CD8-positive, alpha-beta memory T cell (primary cell): ENCODE measurements around the gene TP73. TPM values are rescaled to one million over a fixed set of nuclear protein-coding genes. Genes with fewer than 3 reads are reported as not detected.

Experiments
- CTCF ChIA-PET: fragments of 350-600 bp; sonication (Branson Sonifier 250); formaldehyde crosslinking; loops from one replicate; lab custom pipeline; 2021; ENCODE audit warnings: antibody characterized with exemption; lab: Charles Lee
- POLR2A ChIA-PET: fragments of 350-600 bp; sonication (Branson Sonifier 250); formaldehyde crosslinking; loops from one replicate; lab custom pipeline; 2021; ENCODE audit warnings: antibody characterized with exemption; lab: Charles Lee
- DNase-seq, 5 donors: peaks; one replicate each; pipeline versions ENCODE4 v3.0.0 to v3.0.0-alpha.2; 2020 to 2022; ENCODE audit warnings: mixed read lengths in 1 of 5
- H3K27ac ChIP-seq: one replicate; pipeline ENCODE4 v1.7.0; 2013; ENCODE audit warnings: low read depth, mild to moderate bottlenecking, low read length, moderate library complexity
- H3K27me3 ChIP-seq: 2 replicates; pipeline ENCODE4 v1.7.0; 2013; ENCODE audit warnings: low read length, mild to moderate bottlenecking; ENCODE audit not compliant: insufficient read depth, poor library complexity, severe bottlenecking
- H3K36me3 ChIP-seq: 2 replicates; pipeline ENCODE4 v1.7.0; 2013; ENCODE audit warnings: mild to moderate bottlenecking, low read length, moderate library complexity; ENCODE audit not compliant: insufficient read depth
- H3K4me1 ChIP-seq: 2 replicates; pipeline ENCODE4 v1.7.0; 2013; ENCODE audit warnings: mild to moderate bottlenecking, low read length, moderate library complexity; ENCODE audit not compliant: insufficient read depth
- H3K4me3 ChIP-seq: 2 replicates; pipeline ENCODE4 v1.7.0; 2013; ENCODE audit warnings: mild to moderate bottlenecking, low read length
- H3K9me3 ChIP-seq: 2 replicates; pipeline ENCODE4 v1.7.0; 2013; ENCODE audit warnings: mild to moderate bottlenecking, low read length
- H3K27ac Mint-ChIP-seq, 8 donors: one replicate each; pipeline ENCODE4 v1.8.0; 2020 to 2021; ENCODE audit warnings: mixed read lengths in 8 of 8, mild to moderate bottlenecking in 6 of 8, inconsistent platforms in 3 of 8, moderate library complexity in 3 of 8
- H3K27me3 Mint-ChIP-seq, 2 donors: one replicate each; pipeline ENCODE4 v1.8.0; 2020 to 2021; ENCODE audit warnings: mixed read lengths in 2 of 2, mild to moderate bottlenecking in 1 of 2, moderate library complexity in 1 of 2
- H3K36me3 Mint-ChIP-seq, 3 donors: one replicate each; pipeline ENCODE4 v1.8.0; 2020 to 2021; ENCODE audit warnings: mixed read lengths in 3 of 3, inconsistent platforms in 1 of 3, mild to moderate bottlenecking in 1 of 3
- H3K4me1 Mint-ChIP-seq, 3 donors: one replicate each; pipeline ENCODE4 v1.8.0; 2020 to 2021; ENCODE audit warnings: mixed read lengths in 3 of 3, inconsistent platforms in 1 of 3, mild to moderate bottlenecking in 1 of 3
- H3K4me3 Mint-ChIP-seq, 7 donors: one replicate each; pipeline ENCODE4 v1.8.0; 2020 to 2021; ENCODE audit warnings: mixed read lengths in 7 of 7, mild to moderate bottlenecking in 6 of 7, moderate library complexity in 4 of 7, inconsistent platforms in 2 of 7
- H3K9me3 Mint-ChIP-seq, 5 donors: one replicate each; pipeline ENCODE4 v1.8.0; 2020 to 2022; ENCODE audit warnings: mixed read lengths in 5 of 5, mild to moderate bottlenecking in 3 of 5, moderate library complexity in 2 of 5, inconsistent platforms in 1 of 5
- polyA plus RNA-seq: library from polyadenylated mRNA; unstranded; fragments of 300-500 nt; fragmentation: Illumina TruSeq; gene quantifications from one replicate; pipeline ENCODE4 v1.2.3, GENCODE V29; 2021
- total RNA-seq, 2 experiments: library from RNA; stranded (reverse); gene quantifications; one replicate each; pipeline ENCODE4 v1.2.3, GENCODE V29; 2021

TP73 gene
- total and polyA plus RNA-seq, 3 experiments from 2014 or later = 0.20 to 0.63 (median 0.49) TPM

GRCh38 chr1:3669971-3670431, 17.7 kb downstream of the TP73 start:
- H3K4me1 Mint-ChIP-seq = peaks cover 5 to 6% (median 5%) of the 10 kb centered on the region in 3 donors
- ChIA-PET CTCF (interaction anchor here (1.2 kb wide), 1 partner anchor 71 kb away, joined by 3 read pairs; no protein-coding TSS in a partner anchor), POLR2A (no interaction called here)
- Histone ChIP-seq H3K4me1 (no peaks in the 10 kb centered on the region), H3K36me3 (no peaks in the 10 kb centered on the region), H3K27me3 (no peaks in the 10 kb centered on the region), H3K27ac (no peak overlapping the region), H3K4me3 (no peak overlapping the region), H3K9me3 (no peaks in the 10 kb centered on the region)
- peaks cover 13 to 36% of the 10 kb centered on the region in 2 donors for H3K27me3 Mint-ChIP-seq
- H3K9me3 Mint-ChIP-seq = no peaks in the 10 kb centered on the region
- H3K27ac Mint-ChIP-seq = no peak overlapping the region
- no peak overlapping the region for H3K4me3 Mint-ChIP-seq
- DNase-seq = no peak
- no peaks in the 10 kb centered on the region for H3K36me3 Mint-ChIP-seq

GRCh38 chr1:3670823-3671265, 18.5 kb downstream of the TP73 start:
- Mint-ChIP-seq H3K27ac (no peak overlapping the region), H3K27me3 (peaks cover 13 to 40% of the 10 kb centered on the region in 2 donors), H3K36me3 (no peaks in the 10 kb centered on the region), H3K4me3 (no peak overlapping the region), H3K4me1 (peaks cover 5 to 6% (median 5%) of the 10 kb centered on the region in 3 donors), H3K9me3 (no peaks in the 10 kb centered on the region)
- Histone ChIP-seq H3K9me3 (no peaks in the 10 kb centered on the region), H3K27me3 (no peaks in the 10 kb centered on the region), H3K36me3 (no peaks in the 10 kb centered on the region), H3K4me1 (no peaks in the 10 kb centered on the region), H3K4me3 (no peak overlapping the region), H3K27ac (no peak overlapping the region)
- ChIA-PET POLR2A (no interaction called here), CTCF (no interaction called here)
- DNase-seq = peak in 1 of 5 donors; percentile 34

DNA sequence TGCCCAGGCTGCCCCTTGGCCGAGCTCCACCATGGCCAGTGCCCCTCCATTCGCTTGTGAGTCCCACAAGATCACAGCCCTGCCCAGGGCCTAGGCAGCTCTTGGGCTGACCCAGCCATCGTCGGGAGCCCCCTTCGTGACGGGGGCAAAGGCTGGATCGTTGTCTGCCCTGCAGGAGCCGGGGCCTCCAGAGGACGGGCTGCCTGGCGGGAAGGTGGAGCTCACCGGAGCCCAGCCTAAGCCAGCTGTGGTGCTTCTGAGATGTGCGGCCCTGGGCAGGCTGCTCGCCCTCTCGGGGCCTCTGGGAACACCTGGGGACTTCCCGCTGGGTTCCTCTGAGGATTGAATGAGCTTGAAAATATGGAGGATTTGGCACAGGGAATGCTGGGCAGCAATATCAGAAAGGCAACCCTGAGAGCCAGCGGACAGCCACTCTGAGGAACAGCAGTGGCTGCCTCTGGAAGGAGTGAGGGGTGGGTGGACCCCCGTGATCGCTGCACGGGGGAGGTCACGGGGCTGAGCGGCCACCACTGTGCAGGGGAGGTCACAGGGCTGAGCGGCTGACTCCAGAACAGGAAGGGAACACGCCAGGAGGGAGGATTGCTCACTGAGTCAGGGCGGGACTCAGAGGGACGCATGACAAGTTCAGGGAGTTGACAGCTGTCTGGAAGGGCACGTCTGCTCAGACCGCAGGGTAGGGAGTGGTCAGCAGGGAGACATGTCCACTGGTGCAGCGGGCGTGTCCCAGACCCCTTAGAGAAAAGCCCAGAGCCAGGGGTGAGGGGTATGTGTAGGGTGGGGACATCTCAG, 19.3 kb downstream of the TP73 start:
- no peaks in the 10 kb centered on the region for H3K9me3 Mint-ChIP-seq
- ChIA-PET CTCF (no interaction called here), POLR2A (no interaction called here)
- Histone ChIP-seq H3K4me1 (no peaks in the 10 kb centered on the region), H3K27me3 (no peaks in the 10 kb centered on the region), H3K36me3 (no peaks in the 10 kb centered on the region), H3K27ac (no peak overlapping the region), H3K4me3 (no peak overlapping the region), H3K9me3 (no peaks in the 10 kb centered on the region)
- peak in 1 of 5 donors; percentile 41 for DNase-seq
- no peak overlapping the region for H3K27ac Mint-ChIP-seq
- H3K36me3 Mint-ChIP-seq = no peaks in the 10 kb centered on the region
- H3K4me3 Mint-ChIP-seq = no peak overlapping the region
- peaks cover 13 to 35% of the 10 kb centered on the region in 2 donors for H3K27me3 Mint-ChIP-seq
- H3K4me1 Mint-ChIP-seq = peaks cover 5 to 6% (median 5%) of the 10 kb centered on the region in 3 donors

DNA sequence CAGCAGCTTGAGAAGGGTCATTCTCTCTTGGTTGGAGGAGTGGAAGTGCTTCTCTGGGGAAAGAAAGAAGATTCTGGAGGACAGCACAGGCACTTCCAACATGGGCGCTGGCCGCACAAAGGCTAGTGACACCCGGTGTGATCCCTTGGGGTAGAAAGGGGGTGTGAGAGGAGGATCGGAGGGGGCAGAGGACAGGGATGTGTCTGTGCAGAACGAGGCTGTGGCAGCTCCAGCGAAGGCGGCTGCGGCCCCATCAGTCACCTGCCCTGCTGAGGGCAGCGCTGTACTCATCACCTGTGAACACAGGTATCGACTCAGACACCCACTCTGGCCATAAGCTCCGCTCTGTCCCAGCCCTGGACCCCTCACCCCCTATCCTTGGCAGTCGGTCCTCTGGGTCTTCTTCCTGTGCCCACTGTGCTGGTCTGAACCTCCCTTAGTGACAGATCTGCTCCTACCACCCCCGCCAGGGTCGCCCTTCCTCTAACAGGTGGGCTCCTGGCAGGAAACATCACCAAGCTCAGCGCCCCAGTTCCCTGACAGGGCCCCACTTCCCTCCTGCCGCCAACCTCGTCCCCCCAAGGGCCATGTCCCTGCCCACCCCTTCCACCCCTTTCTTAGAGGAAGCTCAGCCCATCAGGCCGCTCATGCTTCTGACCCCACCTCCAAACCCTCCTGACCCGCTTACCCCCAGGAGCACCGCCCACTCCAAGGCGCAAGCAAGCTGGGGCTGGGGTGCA, 20.1 kb downstream of the TP73 start:
- no peak overlapping the region for H3K27ac ChIP-seq
- Mint-ChIP-seq H3K36me3 (no peaks in the 10 kb centered on the region), H3K9me3 (no peaks in the 10 kb centered on the region), H3K27ac (no peak overlapping the region), H3K4me3 (no peak overlapping the region), H3K4me1 (peaks cover 5 to 12% (median 5%) of the 10 kb centered on the region in 3 donors), H3K27me3 (peaks cover 9 to 31% of the 10 kb centered on the region in 2 donors)
- peak in 1 of 5 donors; percentile 36 for DNase-seq
- H3K9me3 ChIP-seq = no peaks in the 10 kb centered on the region
- ChIA-PET POLR2A (no interaction called here), CTCF (no interaction called here)
- H3K4me1 ChIP-seq = no peaks in the 10 kb centered on the region
- H3K36me3 ChIP-seq = no peaks in the 10 kb centered on the region
- no peaks in the 10 kb centered on the region for H3K27me3 ChIP-seq
- H3K4me3 ChIP-seq = no peak overlapping the region

DNA sequence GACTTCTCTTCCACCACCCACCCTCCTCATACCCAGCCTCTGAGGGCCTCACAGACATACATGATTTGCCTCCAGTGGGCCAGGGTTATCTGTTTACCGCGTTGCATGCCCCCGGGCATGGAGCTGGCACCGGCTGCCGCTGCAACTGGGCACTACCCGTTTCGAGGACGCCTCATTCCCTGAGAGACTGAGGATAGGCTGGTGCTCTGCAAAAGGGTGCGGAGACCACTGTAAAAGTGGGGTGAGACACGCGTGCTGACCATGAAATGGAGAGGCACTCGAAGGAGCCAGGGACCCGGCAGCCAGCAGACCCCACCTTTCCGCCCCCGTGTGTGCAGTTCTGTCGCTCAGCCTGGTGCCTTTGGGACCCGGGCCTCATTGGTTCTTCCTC, 20.6 kb downstream of the TP73 start:
- Histone ChIP-seq H3K27ac (no peak overlapping the region), H3K36me3 (no peaks in the 10 kb centered on the region), H3K9me3 (no peaks in the 10 kb centered on the region), H3K4me1 (no peaks in the 10 kb centered on the region), H3K27me3 (no peaks in the 10 kb centered on the region), H3K4me3 (no peak overlapping the region)
- CTCF ChIA-PET = no interaction called here
- peak in 1 of 5 donors; percentile 34 for DNase-seq
- no peaks in the 10 kb centered on the region for H3K36me3 Mint-ChIP-seq
- peaks cover 9 to 31% of the 10 kb centered on the region in 2 donors for H3K27me3 Mint-ChIP-seq
- peaks cover 5 to 18% (median 10%) of the 10 kb centered on the region in 3 donors for H3K4me1 Mint-ChIP-seq
- no peaks in the 10 kb centered on the region for H3K9me3 Mint-ChIP-seq
- peak overlapping the region in 5 of 7 donors; percentile 6 to 61 (median 35) for H3K4me3 Mint-ChIP-seq
- H3K27ac Mint-ChIP-seq = peak overlapping the region in 4 of 8 donors; percentile 9 to 68 (median 37)
- POLR2A ChIA-PET = no interaction called here

- H3K27ac ChIP-seq = no peak overlapping the region
Measured at GRCh38 chr1:3673381-3674099, 21.2 kb downstream of the TP73 start.

GRCh38 chr1:3674100-3675094, 22.1 kb downstream of the TP73 start:
- H3K4me3 Mint-ChIP-seq = no peak overlapping the region
- no peaks in the 10 kb centered on the region for H3K9me3 Mint-ChIP-seq
- DNase-seq = no peak
- POLR2A ChIA-PET = no interaction called here
- Histone ChIP-seq H3K27ac (no peak overlapping the region), H3K4me3 (no peak overlapping the region), H3K36me3 (no peaks in the 10 kb centered on the region), H3K27me3 (no peaks in the 10 kb centered on the region), H3K9me3 (no peaks in the 10 kb centered on the region), H3K4me1 (peaks cover 4% of the 10 kb centered on the region)
- peaks cover 5 to 18% (median 11%) of the 10 kb centered on the region in 3 donors for H3K4me1 Mint-ChIP-seq
- peaks cover 6 to 26% of the 10 kb centered on the region in 2 donors for H3K27me3 Mint-ChIP-seq
- CTCF ChIA-PET = no interaction called here
- H3K36me3 Mint-ChIP-seq = peaks cover 0 to 1% (median 0%) of the 10 kb centered on the region in 3 donors
- H3K27ac Mint-ChIP-seq = no peak overlapping the region

More at GRCh38 chr1:3673381-3674099, 21.2 kb downstream of the TP73 start:
- ChIA-PET POLR2A (no interaction called here), CTCF (no interaction called here)
- Histone ChIP-seq H3K36me3 (no peaks in the 10 kb centered on the region), H3K9me3 (no peaks in the 10 kb centered on the region), H3K4me3 (no peak overlapping the region), H3K27me3 (no peaks in the 10 kb centered on the region), H3K4me1 (no peaks in the 10 kb centered on the region)
- H3K4me1 Mint-ChIP-seq = peaks cover 5 to 18% (median 11%) of the 10 kb centered on the region in 3 donors
- H3K4me3 Mint-ChIP-seq = peak overlapping the region in 6 of 7 donors; percentile 6 to 67 (median 46)
- H3K36me3 Mint-ChIP-seq = no peaks in the 10 kb centered on the region
- H3K27ac Mint-ChIP-seq = peak overlapping the region in 6 of 8 donors; percentile 9 to 91 (median 39)
- no peaks in the 10 kb centered on the region for H3K9me3 Mint-ChIP-seq
- peaks cover 7 to 28% of the 10 kb centered on the region in 2 donors for H3K27me3 Mint-ChIP-seq
- no peak for DNase-seq
